ENCODE data around the gene ST8SIA5. TPM values are rescaled to one million over a fixed set of nuclear protein-coding genes. Genes with fewer than 3 reads are reported as not detected.

ST8SIA5 gene
- total and polyA plus RNA-seq, 4 donors = 3.3 to 26.6 (median 16.1) TPM

DNA sequence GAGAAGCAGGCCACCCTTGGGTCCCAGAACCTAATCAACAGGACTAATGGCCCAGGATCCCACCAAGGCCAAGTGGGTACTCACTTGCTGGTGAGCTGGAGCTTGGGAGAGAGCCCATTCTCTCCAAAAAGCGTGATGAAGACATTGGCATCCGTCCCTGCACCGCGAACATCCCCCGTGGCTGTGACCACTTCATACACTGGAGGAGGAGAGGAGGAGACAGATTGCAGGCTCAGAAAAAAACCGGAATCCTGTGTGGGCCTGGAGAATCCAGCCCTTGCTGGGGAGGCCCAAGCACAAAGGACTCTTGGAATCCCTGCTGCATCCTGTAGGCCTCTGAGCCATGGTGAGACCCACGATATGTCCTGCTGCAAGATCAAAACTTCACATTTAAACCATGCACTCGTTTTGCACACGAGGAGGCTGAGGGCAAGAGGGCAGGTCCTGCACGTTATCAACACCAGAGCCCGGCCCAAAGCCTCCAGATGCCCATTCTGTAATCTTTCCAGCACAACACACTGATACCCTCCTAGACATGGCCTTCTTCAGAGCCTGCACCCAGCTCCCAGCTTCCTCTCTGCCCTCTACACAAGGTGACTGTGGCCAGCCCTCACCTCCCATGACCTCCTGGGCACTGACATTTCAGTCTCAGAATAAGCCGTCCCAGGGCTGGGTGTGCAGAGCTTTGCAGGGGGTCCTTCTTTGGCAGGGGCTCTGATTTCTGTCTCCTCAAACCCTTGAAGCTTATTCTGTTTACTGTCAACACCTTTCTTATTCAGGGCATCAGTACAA, 107.6 kb downstream of the ST8SIA5 start:
- H3K4me3 ChIP-seq (ENCODE audit: low read depth, low read length) = no peak overlapping the region
- H3K4me1 ChIP-seq (ENCODE audit: control insufficient read depth, insufficient read depth, low read length) = no peaks in the 10 kb centered on the region
- H3K9me3 ChIP-seq (ENCODE audit: control insufficient read depth, insufficient read depth, low read length) = no peaks in the 10 kb centered on the region
- H3K36me3 ChIP-seq (ENCODE audit: control insufficient read depth, insufficient read depth, low read length) = no peaks in the 10 kb centered on the region
- no peak for DNase-seq (ENCODE audit: low read depth in 4 of 6, low spot score in 6 of 6)
- H3K27me3 ChIP-seq (ENCODE audit: control insufficient read depth, insufficient read depth, low read length) = no peaks in the 10 kb centered on the region
- 86% methylated on average over 12 of the region's 12 CpGs for WGBS (ENCODE audit: insufficient coverage)
- no peak overlapping the region for H3K27ac ChIP-seq (ENCODE audit: low read depth, low read length)

DNA sequence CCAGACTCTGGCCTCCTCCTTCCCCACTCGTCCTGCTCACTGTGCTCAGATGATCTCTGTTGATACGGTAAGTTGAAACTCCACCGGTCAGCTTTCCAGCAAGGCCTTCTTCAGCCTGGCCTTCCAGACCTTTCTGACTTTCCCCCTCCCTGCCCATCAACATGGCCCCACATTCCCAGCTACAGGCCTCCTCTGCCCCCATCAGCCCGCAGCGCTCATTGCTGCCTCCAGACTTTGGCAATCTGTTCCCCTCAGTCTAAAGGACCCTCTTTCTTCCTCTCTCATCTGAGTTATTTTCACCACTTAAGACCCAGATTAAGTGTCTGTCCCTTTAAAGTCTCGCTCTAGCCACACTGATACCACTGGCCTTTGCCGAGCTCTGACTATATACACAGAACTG, 110.4 kb downstream of the ST8SIA5 start:
- no peaks in the 10 kb centered on the region for H3K9me3 ChIP-seq (ENCODE audit: control insufficient read depth, insufficient read depth, low read length)
- H3K27me3 ChIP-seq (ENCODE audit: control insufficient read depth, insufficient read depth, low read length) = no peaks in the 10 kb centered on the region
- H3K27ac ChIP-seq (ENCODE audit: low read depth, low read length) = no peak overlapping the region
- no peaks in the 10 kb centered on the region for H3K36me3 ChIP-seq (ENCODE audit: control insufficient read depth, insufficient read depth, low read length)
- H3K4me1 ChIP-seq (ENCODE audit: control insufficient read depth, insufficient read depth, low read length) = no peaks in the 10 kb centered on the region
- no peak for DNase-seq (ENCODE audit: low read depth in 4 of 6, low spot score in 6 of 6)
- H3K4me3 ChIP-seq (ENCODE audit: low read depth, low read length) = no peak overlapping the region
- WGBS (ENCODE audit: insufficient coverage) = 80% methylated on average over 7 of the region's 7 CpGs

DNA sequence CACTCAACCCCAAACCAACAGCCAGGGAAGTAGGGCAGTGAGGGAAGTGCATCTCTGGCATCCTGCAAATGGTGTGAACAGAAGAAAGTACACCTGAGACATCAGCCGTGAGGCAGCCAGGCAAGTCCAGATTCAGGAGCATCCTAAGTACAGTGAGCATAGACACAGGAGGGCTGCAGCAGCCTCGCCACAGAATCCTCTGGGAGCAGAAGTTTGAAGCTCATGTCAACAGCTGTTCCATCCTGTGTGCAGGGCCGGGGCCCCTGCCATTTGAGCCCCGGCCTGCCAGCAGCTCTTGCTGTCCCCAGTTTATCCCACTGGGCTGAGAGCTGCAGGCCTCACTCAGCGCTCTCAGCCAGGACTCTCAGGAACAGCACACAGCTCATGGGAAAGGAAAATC, 114.3 kb downstream of the ST8SIA5 start:
- 71% methylated on average over 5 of the region's 5 CpGs for WGBS (ENCODE audit: insufficient coverage)
- no peaks in the 10 kb centered on the region for H3K4me1 ChIP-seq (ENCODE audit: control insufficient read depth, insufficient read depth, low read length)

DNA sequence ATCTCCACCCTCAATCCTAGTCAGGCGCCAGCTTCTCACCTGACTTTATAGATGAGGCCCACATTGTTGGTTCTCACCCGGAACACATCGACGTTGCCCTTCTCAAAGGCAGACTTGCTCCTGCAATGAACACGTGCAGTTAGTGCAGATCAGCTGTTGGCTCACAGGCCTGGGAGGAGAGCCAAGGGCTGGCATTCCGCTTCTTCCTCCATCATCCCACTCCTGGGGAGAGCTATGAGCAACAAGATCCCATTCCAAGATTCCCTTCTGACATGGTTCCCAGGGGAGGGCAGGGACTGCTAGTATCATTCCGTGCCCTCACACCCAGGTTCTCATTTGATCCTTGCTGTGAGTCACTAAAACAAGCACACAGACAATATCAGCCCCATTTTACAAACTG, 114.9 kb downstream of the ST8SIA5 start:
- Histone ChIP-seq H3K9me3 (ENCODE audit: control insufficient read depth, insufficient read depth, low read length) (no peaks in the 10 kb centered on the region), H3K36me3 (ENCODE audit: control insufficient read depth, insufficient read depth, low read length) (no peaks in the 10 kb centered on the region), H3K27me3 (ENCODE audit: control insufficient read depth, insufficient read depth, low read length) (no peaks in the 10 kb centered on the region), H3K4me3 (ENCODE audit: low read depth, low read length) (no peak overlapping the region), H3K27ac (ENCODE audit: low read depth, low read length) (no peak overlapping the region), H3K4me1 (ENCODE audit: control insufficient read depth, insufficient read depth, low read length) (no peaks in the 10 kb centered on the region)
- WGBS (ENCODE audit: insufficient coverage) = 70% methylated on average over 7 of the region's 7 CpGs
- peak in 2 of 6 donors; percentile 35 to 72 for DNase-seq (ENCODE audit: low read depth in 4 of 6, low spot score in 6 of 6)

More for the DNA sequence above, 114.3 kb downstream of the ST8SIA5 start:
- Histone ChIP-seq H3K36me3 (ENCODE audit: control insufficient read depth, insufficient read depth, low read length) (no peaks in the 10 kb centered on the region), H3K27me3 (ENCODE audit: control insufficient read depth, insufficient read depth, low read length) (no peaks in the 10 kb centered on the region), H3K27ac (ENCODE audit: low read depth, low read length) (no peak overlapping the region), H3K4me3 (ENCODE audit: low read depth, low read length) (no peak overlapping the region), H3K9me3 (ENCODE audit: control insufficient read depth, insufficient read depth, low read length) (no peaks in the 10 kb centered on the region)
- no peak for DNase-seq (ENCODE audit: low read depth in 4 of 6, low spot score in 6 of 6)

DNA sequence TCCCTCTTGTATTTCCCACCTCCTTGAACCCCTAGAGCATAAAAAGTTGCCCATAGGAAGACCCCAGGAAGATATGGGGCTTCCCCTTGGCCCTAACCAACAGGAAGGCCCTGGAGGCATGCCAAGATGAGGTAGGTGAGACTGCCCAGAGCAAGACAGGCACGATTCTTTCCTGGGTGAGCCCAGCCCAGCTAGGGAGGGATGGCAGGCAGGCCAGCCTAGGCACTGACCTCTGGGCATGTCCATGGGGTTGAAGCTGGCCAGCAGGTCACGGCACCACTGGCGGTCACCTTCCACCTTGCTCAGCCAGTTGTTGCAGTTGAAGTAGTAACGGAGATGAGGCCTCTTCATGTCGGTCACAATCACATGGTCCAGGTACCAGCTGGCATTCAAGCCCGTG, 117.5 kb downstream of the ST8SIA5 start:
- no peak for DNase-seq (ENCODE audit: low read depth in 4 of 6, low spot score in 6 of 6)
- H3K4me1 ChIP-seq (ENCODE audit: control insufficient read depth, insufficient read depth, low read length) = no peaks in the 10 kb centered on the region
- no peaks in the 10 kb centered on the region for H3K36me3 ChIP-seq (ENCODE audit: control insufficient read depth, insufficient read depth, low read length)
- H3K27ac ChIP-seq (ENCODE audit: low read depth, low read length) = no peak overlapping the region
- WGBS (ENCODE audit: insufficient coverage) = 94% methylated on average over 6 of the region's 6 CpGs
- H3K4me3 ChIP-seq (ENCODE audit: low read depth, low read length) = no peak overlapping the region
- H3K9me3 ChIP-seq (ENCODE audit: control insufficient read depth, insufficient read depth, low read length) = no peaks in the 10 kb centered on the region
- no peaks in the 10 kb centered on the region for H3K27me3 ChIP-seq (ENCODE audit: control insufficient read depth, insufficient read depth, low read length)

DNA sequence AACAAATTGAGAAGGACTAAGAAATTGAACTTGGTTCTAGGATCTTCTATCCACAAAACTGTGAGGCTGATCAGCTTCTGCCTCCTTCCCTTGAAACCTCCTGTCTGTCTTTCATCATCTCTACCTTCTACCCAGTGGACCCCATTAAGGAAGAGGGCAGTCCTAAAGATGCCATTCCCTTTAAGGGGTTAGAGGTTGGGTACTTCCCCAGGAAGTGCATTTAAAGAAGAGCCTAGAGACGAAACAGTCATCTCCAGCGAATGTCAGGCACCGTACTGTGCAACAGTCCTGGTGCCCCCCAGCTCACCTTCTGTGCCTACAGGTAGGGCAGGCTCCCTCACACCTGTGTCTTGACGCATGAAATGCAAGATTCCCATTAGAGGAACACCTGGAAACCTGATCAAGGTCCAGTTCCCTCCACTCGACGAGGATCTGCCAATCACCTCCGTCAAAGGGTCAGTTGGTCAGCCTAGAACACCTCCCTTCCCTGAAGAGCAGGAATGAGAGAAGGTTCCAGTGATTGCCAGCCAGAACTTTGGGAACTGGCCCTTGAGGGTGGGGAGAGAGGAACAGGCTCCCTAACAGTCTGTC, 120.7 kb downstream of the ST8SIA5 start:
- no peak overlapping the region for H3K27ac ChIP-seq (ENCODE audit: low read depth, low read length)
- 84% methylated on average over 7 of the region's 7 CpGs for WGBS (ENCODE audit: insufficient coverage)
- H3K36me3 ChIP-seq (ENCODE audit: control insufficient read depth, insufficient read depth, low read length) = no peaks in the 10 kb centered on the region
- no peaks in the 10 kb centered on the region for H3K27me3 ChIP-seq (ENCODE audit: control insufficient read depth, insufficient read depth, low read length)
- DNase-seq (ENCODE audit: low read depth in 4 of 6, low spot score in 6 of 6) = no peak
- no peaks in the 10 kb centered on the region for H3K9me3 ChIP-seq (ENCODE audit: control insufficient read depth, insufficient read depth, low read length)
- no peak overlapping the region for H3K4me3 ChIP-seq (ENCODE audit: low read depth, low read length)
- no peaks in the 10 kb centered on the region for H3K4me1 ChIP-seq (ENCODE audit: control insufficient read depth, insufficient read depth, low read length)

DNA sequence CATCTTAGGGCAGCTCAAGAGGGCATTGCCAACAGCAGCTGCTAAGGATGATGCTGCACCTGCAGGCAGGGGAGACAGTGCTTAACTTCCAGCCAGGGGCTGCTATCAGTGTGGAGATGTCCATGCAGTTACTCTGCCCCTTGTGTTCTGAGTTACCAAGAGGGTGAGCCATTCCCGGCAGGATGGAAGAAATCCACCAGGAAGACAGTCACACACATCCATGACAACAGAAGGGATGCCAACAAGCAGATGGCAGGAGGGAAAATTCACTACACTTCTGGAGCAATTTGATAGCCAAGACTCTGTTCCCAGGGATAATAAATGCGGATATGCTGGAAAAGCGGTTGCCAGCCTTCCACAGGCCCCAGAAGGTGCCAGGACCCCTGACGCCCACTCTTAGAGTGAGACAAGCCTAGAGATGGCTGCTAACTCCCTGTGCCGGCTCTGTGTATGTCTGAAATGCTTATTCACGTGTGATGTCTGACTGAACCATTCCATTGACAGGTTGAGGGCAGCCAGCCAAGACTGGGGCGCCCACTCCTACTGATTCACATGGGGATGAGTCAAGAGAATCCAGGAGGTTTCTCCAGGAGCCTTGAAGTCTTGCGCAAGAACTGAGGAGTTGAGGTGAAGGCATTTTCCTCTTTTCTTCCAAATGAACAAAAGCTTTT, 124.3 kb downstream of the ST8SIA5 start:
- peaks cover 3% of the 10 kb centered on the region for H3K4me1 ChIP-seq (ENCODE audit: control insufficient read depth, insufficient read depth, low read length)
- no peak overlapping the region for H3K27ac ChIP-seq (ENCODE audit: low read depth, low read length)
- no peak overlapping the region for H3K4me3 ChIP-seq (ENCODE audit: low read depth, low read length)
- H3K9me3 ChIP-seq (ENCODE audit: control insufficient read depth, insufficient read depth, low read length) = no peaks in the 10 kb centered on the region
- no peaks in the 10 kb centered on the region for H3K27me3 ChIP-seq (ENCODE audit: control insufficient read depth, insufficient read depth, low read length)
- no peaks in the 10 kb centered on the region for H3K36me3 ChIP-seq (ENCODE audit: control insufficient read depth, insufficient read depth, low read length)
- WGBS (ENCODE audit: insufficient coverage) = 72% methylated on average over 7 of the region's 8 CpGs
- peak in 1 of 6 donors; percentile 89 for DNase-seq (ENCODE audit: low read depth in 4 of 6, low spot score in 6 of 6)

DNA sequence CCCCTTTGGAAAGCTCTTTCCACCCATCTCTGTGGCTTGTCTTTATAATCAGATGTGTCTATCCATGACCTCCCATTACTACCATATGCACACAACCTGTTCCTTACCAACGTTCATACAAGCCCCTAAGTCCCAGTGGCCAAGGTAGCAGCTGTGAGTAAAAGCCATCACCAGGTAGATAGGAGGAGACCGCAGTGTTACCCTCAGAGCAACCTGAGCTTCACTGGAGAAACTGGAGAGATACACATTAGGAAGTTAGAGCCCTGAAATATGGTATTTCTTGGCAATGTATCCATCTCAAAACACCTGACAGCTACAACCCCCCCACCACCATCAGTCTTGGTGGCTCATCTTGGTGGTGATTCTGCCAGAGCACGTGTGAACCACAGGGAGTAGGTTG, 125.9 kb downstream of the ST8SIA5 start:
- H3K4me3 ChIP-seq (ENCODE audit: low read depth, low read length) = no peak overlapping the region
- no peak for DNase-seq (ENCODE audit: low read depth in 4 of 6, low spot score in 6 of 6)
- WGBS (ENCODE audit: insufficient coverage) = no CpG with 5 or more reads among the region's 3 CpGs
- no peaks in the 10 kb centered on the region for H3K36me3 ChIP-seq (ENCODE audit: control insufficient read depth, insufficient read depth, low read length)
- H3K9me3 ChIP-seq (ENCODE audit: control insufficient read depth, insufficient read depth, low read length) = no peaks in the 10 kb centered on the region
- H3K27ac ChIP-seq (ENCODE audit: low read depth, low read length) = no peak overlapping the region
- no peaks in the 10 kb centered on the region for H3K27me3 ChIP-seq (ENCODE audit: control insufficient read depth, insufficient read depth, low read length)
- peaks cover 3% of the 10 kb centered on the region for H3K4me1 ChIP-seq (ENCODE audit: control insufficient read depth, insufficient read depth, low read length)

DNA sequence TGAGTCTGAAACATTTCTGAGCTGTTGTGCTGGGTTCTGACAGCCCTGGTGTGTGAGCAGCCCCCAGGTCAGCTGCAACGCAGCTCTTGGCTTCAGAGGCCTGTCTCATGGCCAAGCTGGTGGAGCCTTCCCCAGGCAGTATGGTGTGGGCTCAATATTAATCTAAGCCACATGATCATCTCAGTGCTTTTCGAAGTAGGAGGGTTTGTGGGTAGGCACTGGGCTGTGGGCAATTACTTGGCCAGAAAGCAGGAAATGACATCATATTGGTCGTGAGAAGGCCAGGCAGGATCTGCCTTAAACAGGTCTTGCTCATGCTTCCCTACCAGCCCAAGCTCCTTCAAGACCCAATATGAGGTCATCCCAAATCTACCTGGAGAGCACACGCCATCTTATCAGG, 126.7 kb downstream of the ST8SIA5 start:
- no peak for DNase-seq (ENCODE audit: low read depth in 4 of 6, low spot score in 6 of 6)

More for the DNA sequence above, 126.7 kb downstream of the ST8SIA5 start:
- WGBS (ENCODE audit: insufficient coverage) = 75% methylated on average over 3 of the region's 4 CpGs
- Histone ChIP-seq H3K4me1 (ENCODE audit: control insufficient read depth, insufficient read depth, low read length) (peaks cover 3% of the 10 kb centered on the region), H3K27ac (ENCODE audit: low read depth, low read length) (no peak overlapping the region), H3K4me3 (ENCODE audit: low read depth, low read length) (no peak overlapping the region), H3K36me3 (ENCODE audit: control insufficient read depth, insufficient read depth, low read length) (no peaks in the 10 kb centered on the region), H3K27me3 (ENCODE audit: control insufficient read depth, insufficient read depth, low read length) (no peaks in the 10 kb centered on the region), H3K9me3 (ENCODE audit: control insufficient read depth, insufficient read depth, low read length) (no peaks in the 10 kb centered on the region)
